Measurements from ENCODE around the gene PRR29.

DNA sequence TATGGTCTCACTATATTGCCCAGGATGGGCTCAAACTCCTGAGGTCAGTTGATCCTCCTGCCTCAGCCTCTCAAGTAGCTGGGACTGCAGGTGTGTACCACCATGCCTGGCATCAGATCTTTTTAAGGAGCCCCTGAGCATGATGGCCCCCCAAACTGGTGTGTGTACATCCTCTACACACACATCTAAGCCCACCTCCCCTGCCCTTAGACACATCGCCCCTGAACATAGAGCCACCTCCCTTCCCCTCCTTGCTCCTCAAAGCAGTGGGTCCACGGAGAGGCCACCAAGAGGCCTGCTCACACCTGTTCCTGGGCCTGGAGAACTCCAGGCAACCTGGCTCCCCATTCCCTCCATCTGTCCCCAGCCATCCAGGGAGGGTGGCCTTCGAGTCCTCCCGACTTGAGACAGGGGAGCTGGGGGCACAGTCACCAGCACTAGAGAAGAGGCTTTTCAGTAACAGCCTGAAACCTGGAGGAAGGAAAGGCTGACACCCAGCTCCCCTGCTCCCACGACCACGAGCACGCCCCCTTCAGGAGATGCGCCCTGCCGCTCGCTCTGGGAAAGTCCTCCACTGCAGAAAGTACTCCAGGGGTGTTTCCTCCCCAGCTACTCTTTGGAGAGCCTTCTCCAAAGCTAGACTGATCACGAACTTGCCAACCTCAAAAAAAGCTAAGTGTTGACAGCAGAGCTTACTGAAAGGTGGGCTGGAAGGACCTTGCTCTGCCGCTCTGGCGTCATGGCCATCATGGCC is 12.6 kb upstream of the PRR29 start:
- TF ChIP-seq, protein P1, sequence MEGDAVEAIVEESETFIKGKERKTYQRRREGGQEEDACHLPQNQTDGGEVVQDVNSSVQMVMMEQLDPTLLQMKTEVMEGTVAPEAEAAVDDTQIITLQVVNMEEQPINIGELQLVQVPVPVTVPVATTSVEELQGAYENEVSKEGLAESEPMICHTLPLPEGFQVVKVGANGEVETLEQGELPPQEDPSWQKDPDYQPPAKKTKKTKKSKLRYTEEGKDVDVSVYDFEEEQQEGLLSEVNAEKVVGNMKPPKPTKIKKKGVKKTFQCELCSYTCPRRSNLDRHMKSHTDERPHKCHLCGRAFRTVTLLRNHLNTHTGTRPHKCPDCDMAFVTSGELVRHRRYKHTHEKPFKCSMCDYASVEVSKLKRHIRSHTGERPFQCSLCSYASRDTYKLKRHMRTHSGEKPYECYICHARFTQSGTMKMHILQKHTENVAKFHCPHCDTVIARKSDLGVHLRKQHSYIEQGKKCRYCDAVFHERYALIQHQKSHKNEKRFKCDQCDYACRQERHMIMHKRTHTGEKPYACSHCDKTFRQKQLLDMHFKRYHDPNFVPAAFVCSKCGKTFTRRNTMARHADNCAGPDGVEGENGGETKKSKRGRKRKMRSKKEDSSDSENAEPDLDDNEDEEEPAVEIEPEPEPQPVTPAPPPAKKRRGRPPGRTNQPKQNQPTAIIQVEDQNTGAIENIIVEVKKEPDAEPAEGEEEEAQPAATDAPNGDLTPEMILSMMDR (IDR thresholded peaks at IDR 0.05), result no peak
- TF ChIP-seq POLR2A (IDR thresholded peaks at IDR 0.05), result no peak

All from prostate gland (tissue), 2 donors.